HG03565 (cell line): ENCODE data around the gene OR4E1.
"Not testable (repeated sequence)": the region's sequence is repeated elsewhere in the genome, so short reads cannot be mapped to it uniquely, and the experiment has no call there.

Source experiments
- ATAC-seq: cut with Tn5 transposase; IDR thresholded peaks from one replicate; pipeline ENCODE4 v1.9.1; 2021; ENCODE audit warnings: mild to moderate bottlenecking, moderate library complexity; ENCODE audit not compliant: unreplicated experiment

Gene OR4E1

DNA sequence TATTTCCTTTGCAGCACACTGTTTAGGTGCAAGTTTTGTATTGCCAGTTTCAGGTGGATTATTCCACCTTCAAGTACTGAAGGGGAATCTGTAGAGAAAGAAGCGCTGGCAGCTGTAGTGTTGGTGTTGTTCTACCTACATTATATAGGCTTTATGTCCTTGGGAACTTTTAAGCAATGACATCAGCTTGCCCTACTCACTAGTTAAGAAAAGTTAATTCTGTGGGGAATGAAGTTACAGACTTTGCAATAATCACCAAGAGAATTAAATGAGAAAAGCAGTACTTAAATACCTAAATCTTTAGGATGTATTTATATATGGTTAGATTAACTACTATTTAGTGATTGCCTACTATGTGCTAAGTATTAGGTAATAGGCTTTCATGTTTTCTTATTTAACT is at the start of gene OR4E1:
TSS of gene OR4E1 (minus strand) at position 101 of the 400 bp plus-strand sequence. CDS start 2,883 bp downstream, outside the sequence.
- no peak for ATAC-seq

DNA sequence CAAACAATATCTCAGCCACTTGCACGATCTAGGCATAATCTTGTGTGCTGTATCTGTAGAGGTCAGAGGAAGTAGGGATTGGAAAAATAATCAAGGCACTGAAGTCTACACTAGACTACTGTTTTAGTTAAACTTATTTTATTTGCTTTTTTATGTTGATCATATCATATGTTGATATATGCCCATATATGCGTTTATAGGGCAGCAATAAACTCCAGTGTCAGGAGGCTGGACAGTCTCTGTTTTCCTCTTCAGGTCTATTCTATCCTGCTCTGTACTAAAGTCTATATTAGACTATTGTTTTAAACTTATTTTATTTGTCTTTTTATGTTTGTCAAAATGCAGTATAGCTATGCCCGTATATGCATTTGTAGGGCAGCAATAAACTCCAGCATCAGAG is 47.9 kb upstream of the OR4E1 start:
- no peak for ATAC-seq

DNA sequence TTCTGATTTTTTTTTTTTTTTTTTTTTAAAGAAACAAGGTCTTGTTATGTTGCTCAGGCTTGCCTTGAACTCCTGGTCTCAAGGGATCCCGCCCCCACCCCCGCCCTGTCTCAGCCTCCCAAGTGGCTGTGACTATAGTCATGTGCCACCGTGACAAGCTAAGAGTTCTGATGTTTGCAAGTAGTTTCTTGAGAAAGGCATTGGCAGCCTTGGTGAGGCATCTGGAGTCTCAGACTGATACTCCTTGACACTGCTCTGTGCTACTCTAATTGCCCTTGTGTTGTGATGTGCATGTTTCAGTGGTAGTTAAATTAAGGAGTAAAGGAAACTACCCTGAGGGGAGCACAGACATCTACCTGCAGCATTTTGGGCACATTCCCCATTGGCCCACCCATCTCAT is 46.2 kb upstream of the OR4E1 start:
- ATAC-seq, result no peak

DNA sequence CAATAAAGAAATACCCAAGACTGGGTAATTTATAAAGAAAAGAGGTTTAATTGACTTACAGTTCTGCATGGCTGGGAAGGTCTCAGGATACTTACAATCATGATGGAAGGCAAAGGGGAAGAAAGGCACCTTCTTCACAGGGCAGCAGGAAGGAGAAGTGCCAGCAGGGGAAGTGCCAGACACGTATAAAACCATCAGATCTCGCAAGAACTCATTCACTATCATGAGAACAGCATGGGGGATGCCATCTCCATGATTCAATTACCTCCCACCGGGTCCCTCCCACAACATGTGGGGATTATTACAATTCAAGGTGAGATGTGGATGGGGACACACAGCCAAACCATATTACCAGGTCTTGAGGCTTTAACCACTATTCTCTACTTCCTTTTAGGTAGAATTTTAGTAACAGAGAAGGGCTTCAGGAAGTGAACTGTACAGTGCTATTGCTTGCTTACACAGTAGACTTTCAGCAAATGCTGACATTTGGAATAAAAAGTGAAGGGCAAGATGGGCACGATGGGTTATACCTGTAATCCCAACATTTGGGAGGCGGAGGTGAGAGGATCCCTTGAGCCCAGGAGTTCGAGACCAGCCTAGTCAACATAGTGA is 40.8 kb upstream of the OR4E1 start:
- no peak for ATAC-seq

DNA sequence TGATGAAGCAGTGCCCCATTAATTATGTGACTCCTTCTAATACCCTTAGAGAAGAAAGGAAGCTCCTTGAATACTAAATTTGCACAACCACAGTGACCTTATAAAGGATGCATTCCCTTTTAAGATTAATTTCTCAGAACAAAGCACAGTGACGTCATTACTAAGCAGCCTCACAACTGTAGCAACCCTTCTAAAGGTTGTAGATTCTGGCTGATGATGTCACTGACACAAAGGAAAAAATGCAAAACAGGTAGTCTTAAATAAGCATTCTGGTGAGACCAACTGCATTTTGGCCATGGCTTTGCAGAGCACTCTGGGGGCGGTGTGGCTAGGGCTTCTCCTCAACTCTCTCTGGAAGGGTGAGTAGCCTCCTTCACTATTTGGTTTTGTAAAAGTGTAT is 38.4 kb upstream of the OR4E1 start:
- ATAC-seq, result no peak

DNA sequence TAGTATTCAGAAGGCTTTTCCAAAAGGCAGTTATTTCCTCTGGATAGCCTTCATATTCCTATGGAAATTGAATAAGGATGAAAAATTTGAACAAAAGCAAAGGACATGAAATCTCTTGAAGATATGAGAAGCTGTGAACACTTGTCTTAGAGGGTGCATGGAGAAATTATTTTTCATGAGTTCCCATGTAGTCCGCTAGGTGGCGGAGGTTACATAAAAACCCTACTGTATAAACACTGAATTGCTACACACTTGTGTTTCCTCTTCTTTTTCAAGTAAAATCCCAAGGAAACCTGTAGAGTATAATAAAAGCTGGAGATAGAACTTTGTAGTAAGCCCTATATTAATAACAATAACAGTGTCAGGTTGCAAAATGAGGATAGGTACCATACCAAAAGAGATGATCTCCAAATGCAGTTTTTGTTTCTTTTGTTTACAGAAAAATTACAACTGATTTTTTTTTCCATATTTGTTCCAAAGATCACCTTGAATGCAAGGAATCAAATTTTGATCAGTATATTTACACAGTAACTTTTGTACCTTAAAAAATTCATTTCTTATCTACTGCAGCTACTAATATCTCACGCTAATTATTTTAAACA is 37.8 kb upstream of the OR4E1 start:
- ATAC-seq, result peak; percentile 64

DNA sequence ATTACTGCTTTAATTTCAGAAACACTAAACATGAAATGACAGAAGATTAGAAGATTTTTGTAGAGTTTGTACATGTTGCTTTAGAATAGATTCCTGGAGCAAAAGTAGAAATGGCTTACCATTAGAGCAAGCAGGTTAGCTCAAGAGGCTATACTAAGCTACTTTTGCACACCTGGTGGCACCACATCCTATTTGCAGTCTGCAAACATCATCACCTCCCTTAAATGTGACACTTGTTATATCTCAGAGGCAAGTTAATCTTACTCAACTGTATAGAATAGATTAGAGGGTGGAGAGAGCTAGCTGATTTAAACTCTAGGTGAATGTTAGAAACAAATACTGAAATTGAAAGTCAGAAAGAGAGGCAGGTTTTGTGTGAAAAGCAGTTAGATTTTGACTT is 30.7 kb upstream of the OR4E1 start:
- no peak for ATAC-seq

GRCh38 chr14:21703357-21704326 is 30.0 kb upstream of the OR4E1 start:
- no peak for ATAC-seq

DNA sequence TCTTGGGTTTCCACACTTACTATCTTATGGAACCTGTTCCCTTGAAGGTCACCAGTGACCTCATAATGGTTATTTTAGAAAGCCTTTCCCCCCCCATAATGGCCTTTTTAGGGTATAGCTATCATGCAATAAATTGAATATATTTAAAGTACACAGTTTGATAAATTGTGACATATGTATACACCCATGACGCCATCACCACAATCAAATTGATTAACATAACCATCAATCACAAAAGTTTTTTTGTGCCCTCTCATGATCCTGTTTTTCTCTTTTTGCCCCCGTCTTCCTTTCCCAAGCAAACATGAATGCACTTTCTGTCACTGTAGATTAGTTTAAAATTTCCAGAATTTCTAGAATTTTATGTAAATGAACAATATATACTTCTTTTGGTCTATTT is 28.7 kb upstream of the OR4E1 start:
- no peak for ATAC-seq

GRCh38 chr14:21699551-21699950 is 25.9 kb upstream of the OR4E1 start:
- ATAC-seq, result no peak

DNA sequence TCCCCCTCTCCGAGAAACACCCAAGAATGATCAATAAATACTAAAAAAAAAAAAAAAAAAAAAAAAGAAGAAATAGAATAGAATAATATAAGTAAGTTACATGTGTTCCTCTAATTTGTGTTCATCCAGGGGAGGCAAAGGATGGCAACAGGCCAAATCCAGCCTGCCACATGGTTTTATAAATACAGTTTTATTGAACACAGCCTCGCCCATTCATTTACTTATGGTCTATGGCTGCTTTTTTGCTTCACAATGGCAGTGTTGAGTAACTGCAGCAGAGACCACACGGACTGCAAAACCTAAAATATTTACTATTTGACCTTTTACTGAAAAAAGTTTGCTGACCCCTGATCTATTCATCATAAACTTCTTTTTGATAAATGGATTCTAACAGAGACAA is 24.9 kb upstream of the OR4E1 start:
- not testable (repeated sequence) for ATAC-seq

DNA sequence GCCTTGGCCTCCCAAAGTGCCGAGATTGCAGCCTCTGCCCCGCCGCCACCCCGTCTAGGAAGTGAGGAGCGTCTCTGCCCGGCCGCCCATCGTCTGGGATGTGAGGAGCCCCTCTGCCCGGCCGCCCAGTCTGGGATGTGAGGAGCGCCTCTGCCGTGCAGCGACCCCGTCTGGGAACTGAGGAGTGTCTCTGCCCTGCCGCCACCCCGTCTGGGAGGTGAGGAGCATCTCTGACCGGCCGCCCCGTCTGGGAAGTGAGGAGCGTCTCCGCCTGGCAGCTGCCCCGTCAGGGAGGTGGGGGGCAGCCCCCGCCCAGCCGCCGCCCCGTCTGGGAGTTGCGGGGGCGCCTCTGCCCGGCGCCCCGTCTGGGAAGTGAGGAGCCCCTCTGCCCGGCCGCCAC is 24.0 kb upstream of the OR4E1 start:
- not testable (repeated sequence) for ATAC-seq

DNA sequence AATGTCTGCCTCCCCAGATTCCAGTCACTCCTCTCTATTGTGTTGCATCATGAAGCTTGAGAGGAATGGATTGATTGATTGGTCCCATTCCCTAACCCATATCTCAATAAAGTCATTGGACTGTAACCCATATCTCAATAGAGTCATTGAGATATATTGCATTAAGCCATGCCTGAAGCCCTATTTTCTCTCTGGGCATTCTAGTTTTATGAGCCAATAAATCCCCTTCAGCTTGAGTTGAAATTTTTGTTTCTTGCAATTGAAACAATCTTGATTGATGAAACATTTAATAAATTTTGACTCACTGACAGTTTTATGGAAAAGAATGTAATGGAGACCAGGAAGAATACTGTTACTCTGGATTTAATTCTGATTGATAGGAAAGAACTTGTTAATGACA is 20.8 kb upstream of the OR4E1 start:
- no peak for ATAC-seq

DNA sequence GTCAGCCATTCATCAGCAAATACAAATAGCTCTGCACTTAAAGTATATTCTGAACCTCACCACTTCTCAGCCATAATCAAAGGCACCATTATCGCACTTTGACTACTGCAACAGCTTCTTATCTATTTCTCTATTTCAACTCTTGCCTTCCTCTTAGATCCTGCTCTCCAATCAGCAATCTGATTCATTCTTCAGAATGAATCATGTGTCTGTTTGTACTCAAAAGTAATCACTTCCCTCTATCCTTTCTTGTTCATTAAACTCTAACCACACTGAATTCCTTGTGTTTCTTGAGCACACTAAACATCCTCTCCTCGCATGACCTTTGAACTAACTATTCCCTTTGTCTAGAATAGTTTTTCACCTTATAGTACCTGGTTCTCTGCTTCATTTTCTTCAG is 12.8 kb upstream of the OR4E1 start:
- no peak for ATAC-seq

- ATAC-seq, result no peak
Observed at GRCh38 chr14:21680072-21680471, 6.5 kb upstream of the OR4E1 start.

GRCh38 chr14:21675566-21675965 is 1.9 kb upstream of the OR4E1 start:
- no peak for ATAC-seq

DNA sequence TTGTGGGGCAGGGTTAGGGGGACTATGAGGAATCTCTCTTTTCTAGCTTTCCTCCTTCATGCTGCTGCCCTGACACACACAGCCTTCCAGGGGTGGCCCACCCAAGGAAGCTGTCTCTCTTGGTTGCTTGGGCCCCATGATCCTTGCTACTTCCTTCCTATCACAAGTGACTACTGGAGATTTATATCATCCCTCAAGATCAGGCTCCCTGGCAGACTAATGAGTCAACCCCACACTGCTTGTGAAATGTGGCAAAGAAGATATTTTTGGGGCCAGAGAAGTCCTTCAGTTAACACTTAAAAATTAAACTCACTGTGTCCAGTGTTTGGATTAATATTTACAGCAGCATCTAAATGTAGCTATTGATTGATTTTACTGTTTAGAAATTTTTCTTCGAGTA is 1.5 kb downstream of the OR4E1 start:
- ATAC-seq, result no peak

DNA sequence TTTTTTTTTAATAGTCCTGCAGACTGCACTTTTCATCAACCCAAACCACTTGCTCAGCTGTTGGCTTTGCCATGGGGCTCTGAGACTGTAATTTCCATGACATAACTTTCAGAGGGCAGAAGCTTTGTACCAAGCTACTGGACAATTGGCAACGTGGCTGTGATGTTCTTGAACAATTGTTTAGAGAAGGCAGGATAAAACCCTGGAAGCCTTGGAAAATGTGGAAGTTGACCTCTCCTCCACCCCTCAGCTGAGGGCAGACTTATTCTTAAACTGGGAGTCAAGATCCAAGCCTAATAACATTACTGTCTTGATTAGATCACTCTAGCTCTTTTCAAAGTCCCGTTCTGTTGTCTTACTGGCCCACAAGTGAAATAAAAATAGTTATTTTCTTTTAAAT is 2.2 kb downstream of the OR4E1 start:
- ATAC-seq, result no peak

- ATAC-seq, result no peak
Observed at GRCh38 chr14:21669284-21669683, 4.3 kb downstream of the OR4E1 start.

DNA sequence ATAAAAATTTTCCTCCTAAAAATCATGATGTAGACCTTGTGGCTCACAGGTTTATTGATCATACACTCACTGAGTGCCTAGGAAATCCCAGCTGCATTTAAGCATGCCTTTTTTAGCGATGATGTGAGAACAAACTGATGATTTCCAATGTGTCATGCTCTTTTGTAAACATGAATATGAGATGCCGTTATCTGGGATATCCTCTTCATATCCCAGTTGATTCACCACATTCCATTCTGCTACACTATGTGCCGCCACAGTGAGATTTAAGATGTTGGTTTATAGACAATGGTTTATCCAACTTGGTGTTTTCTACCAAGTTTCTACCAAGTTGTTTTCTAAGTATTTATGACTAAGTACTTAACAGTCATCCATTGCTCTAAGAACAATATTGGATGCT is 5.2 kb downstream of the OR4E1 start:
- no peak for ATAC-seq

DNA sequence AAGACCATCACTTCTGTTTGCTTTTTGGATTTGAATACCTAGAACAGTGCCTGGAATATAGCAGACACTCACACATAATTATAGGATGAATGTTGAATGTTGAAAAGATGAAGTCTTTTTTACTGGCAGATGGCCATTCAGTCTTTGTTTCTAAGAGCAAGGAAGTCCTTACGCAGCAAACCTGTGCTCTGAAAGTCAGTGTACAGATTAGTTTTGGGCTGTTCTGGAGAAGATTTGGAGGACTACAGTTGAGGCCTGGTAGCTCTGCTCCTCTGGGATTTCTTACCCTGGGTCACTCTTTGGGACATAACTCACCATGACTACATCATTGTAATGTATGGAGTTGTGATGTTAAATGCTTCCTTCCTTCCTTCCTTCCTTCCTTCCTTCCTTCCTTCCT is 16.6 kb downstream of the OR4E1 start:
- ATAC-seq, result no peak

DNA sequence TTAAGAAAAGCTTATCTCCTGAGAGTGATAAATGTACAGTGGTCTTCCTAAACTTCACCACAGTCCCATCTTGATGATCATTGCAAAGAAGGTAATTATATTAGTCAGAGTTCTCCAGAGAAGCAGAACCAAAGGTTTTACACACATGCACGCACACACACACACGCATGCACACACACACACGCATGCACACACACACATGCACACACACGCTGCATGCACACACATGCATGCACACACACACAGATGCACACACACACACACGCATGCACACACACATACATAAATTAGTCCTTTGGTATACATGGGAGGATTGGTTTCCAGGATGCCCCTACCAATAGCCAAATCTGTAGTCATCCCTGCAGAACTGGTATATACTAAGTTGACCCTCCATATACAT is 19.4 kb downstream of the OR4E1 start:
- ATAC-seq, result no peak
